Stimulated activated CD4-positive, alpha-beta T cell treated with anti-CD3 and anti-CD28 coated beads, Interleukin-12 subunit alpha, Interleukin-12 subunit beta, amount 100 ng/mL, for 4 hours (primary cell): Measurements from ENCODE around the gene SPAG4.
A peak's percentile ranks its signal among the peaks of the same experiment; 100 is the strongest.

Experiments
- DNase-seq: peaks from one replicate; pipeline ENCODE4 v3.0.0-alpha.2; 2020

Gene SPAG4

GRCh38 chr20:35660122-35660937, 44.7 kb downstream of the SPAG4 start:
- DNase-seq = peak; percentile 22

GRCh38 chr20:35661053-35661452, 45.4 kb downstream of the SPAG4 start:
- DNase-seq = no peak

GRCh38 chr20:35661908-35662307, 46.3 kb downstream of the SPAG4 start:
- DNase-seq = no peak

- DNase-seq = no peak
Observed at GRCh38 chr20:35662551-35662950, 46.9 kb downstream of the SPAG4 start.

- DNase-seq = peak; percentile 39
Observed at GRCh38 chr20:35663516-35664465, 48.2 kb downstream of the SPAG4 start.

- DNase-seq = peak; percentile 88
Observed at GRCh38 chr20:35664466-35665206, 49.0 kb downstream of the SPAG4 start, which contains the start of the genes CPNE1 and RBM12. Gene CPNE1, minus strand, starts transcription at chr20:35664900. Its CDS starts 31,977 bp downstream, at chr20:35632923. Gene RBM12, minus strand, starts transcription at chr20:35664900. Its CDS starts 9,578 bp downstream, at chr20:35655322.

GRCh38 chr20:35665949-35666288, 50.3 kb downstream of the SPAG4 start:
- no peak for DNase-seq

GRCh38 chr20:35669221-35669620, 53.6 kb downstream of the SPAG4 start:
- no peak for DNase-seq

GRCh38 chr20:35669681-35670080, 54.1 kb downstream of the SPAG4 start:
- no peak for DNase-seq
